HepG2 (cell line): Measurements from ENCODE around the gene AMBRA1. TPM values are rescaled to one million over a fixed set of nuclear protein-coding genes. Genes with fewer than 3 reads are reported as not detected.

Source experiments
- CHCHD3 ChIP-seq: sonication (generic); formaldehyde crosslinking; IDR thresholded peaks from 2 replicates; pipeline ENCODE4 v1.8.0; 2022; ENCODE audit warnings: mild to moderate bottlenecking, missing genetic modification reagents, moderate library complexity
- CSRNP2 ChIP-seq: sonication (generic); formaldehyde crosslinking; conservative IDR thresholded peaks from 2 replicates; pipeline ENCODE4 v1.8.0; 2022; ENCODE audit warnings: low read depth, missing genetic modification reagents
- JDP2 ChIP-seq: sonication (generic); formaldehyde crosslinking; IDR thresholded peaks from 2 replicates; pipeline ENCODE4 v1.8.1; 2022; ENCODE audit warnings: missing genetic modification reagents, borderline replicate concordance
- KAT7 ChIP-seq: IDR thresholded peaks from 2 replicates; pipeline ENCODE4 v1.6.1; 2018; ENCODE audit warnings: borderline replicate concordance, missing compliant biosample characterization
- PCBP2 ChIP-seq: fragments of 200-400 bp; formaldehyde crosslinking; optimal IDR thresholded peaks from 2 replicates; pipeline ENCODE3; 2018; ENCODE audit warnings: low read length, low read depth; ENCODE audit not compliant: poor library complexity, severe bottlenecking
- TFDP2 ChIP-seq: sonication (generic); formaldehyde crosslinking; IDR thresholded peaks from 2 replicates; pipeline ENCODE4 v1.4.0; 2020; ENCODE audit warnings: missing genetic modification reagents
- U2AF1 ChIP-seq: fragments of 200-400 bp; formaldehyde crosslinking; optimal IDR thresholded peaks from 2 replicates; pipeline ENCODE3; 2017; ENCODE audit warnings: mild to moderate bottlenecking, low read depth, low read length
- WIZ ChIP-seq: sonication (generic); formaldehyde crosslinking; IDR thresholded peaks from 2 replicates; pipeline ENCODE4 v1.5.1; 2020; ENCODE audit warnings: mild to moderate bottlenecking, missing genetic modification reagents
- ZBTB33 ChIP-seq: sonication (generic); formaldehyde crosslinking; IDR thresholded peaks from 2 replicates; pipeline ENCODE4 v1.4.0; 2020; ENCODE audit warnings: missing genetic modification reagents
- ZFP36L2 ChIP-seq: sonication (generic); formaldehyde crosslinking; IDR thresholded peaks from 2 replicates; pipeline ENCODE4 v1.4.0; 2020; ENCODE audit warnings: missing genetic modification reagents
- ZFP37 ChIP-seq: sonication (generic); formaldehyde crosslinking; IDR thresholded peaks from 2 replicates; pipeline ENCODE4 v1.4.0; 2020; ENCODE audit warnings: missing genetic modification reagents, borderline replicate concordance
- ZNF275 ChIP-seq: sonication (generic); formaldehyde crosslinking; IDR thresholded peaks from 2 replicates; pipeline ENCODE4 v1.8.0; 2022; ENCODE audit warnings: missing genetic modification reagents, mild to moderate bottlenecking, inconsistent platforms, borderline replicate concordance
- ZNF691 ChIP-seq: sonication (generic); formaldehyde crosslinking; IDR thresholded peaks from 2 replicates; pipeline ENCODE4 v1.4.0; 2020; ENCODE audit warnings: missing genetic modification reagents, low read depth, mild to moderate bottlenecking, borderline replicate concordance
- ZNF788 ChIP-seq: sonication (generic); formaldehyde crosslinking; IDR thresholded peaks from 2 replicates; pipeline ENCODE4 v1.5.0; 2020; ENCODE audit warnings: mild to moderate bottlenecking, missing genetic modification reagents, borderline replicate concordance
- polyA plus RNA-seq, 8 experiments: library from polyadenylated mRNA; depleted of rRNA in 3 of 8; stranded (reverse) in 7 of 8; unstranded in 1 of 8; fragments of >200 nt; fragmentation: Illumina TruSeq in 4 of 8; extraction: Trizol in 4 of 8; gene quantifications; 2 replicates each; pipeline versions ENCODE4 v1.2.1 to v1.2.3, GENCODE V29; 2011 to 2016; ENCODE audit warnings: low read depth in 4 of 8, missing spikeins in 1 of 8, mixed read lengths in 1 of 8; ENCODE audit not compliant: insufficient read depth in 1 of 8
- total RNA-seq, 5 experiments: library from RNA; depleted of rRNA; stranded (reverse); fragments of >200 nt; fragmentation: Illumina TruSeq; extraction: Trizol; gene quantifications; 2 replicates each; pipeline ENCODE4 v1.2.3, GENCODE V29; 2016; ENCODE audit warnings: low read depth in 1 of 5

AMBRA1 gene
- total and polyA plus RNA-seq, 2 of the 13 experiments (the other 11 are each of a cell fraction or from before 2014, with no cell fraction given), result 15.7 to 26.0 TPM

- no peak for TF ChIP-seq JDP2 (CRISPR knock-in tag)
- TF ChIP-seq U2AF1, result no peak
- TF ChIP-seq ZBTB33, result no peak
- TF ChIP-seq TFDP2, result no peak
- no peak for TF ChIP-seq ZNF691 (CRISPR knock-in tag)
- TF ChIP-seq KAT7 (CRISPR knock-in tag), result peak; percentile 36; the same call in 1 of the 2 replicates
- no peak for TF ChIP-seq ZFP37 (CRISPR knock-in tag)
- no peak for TF ChIP-seq ZFP36L2
- no peak for TF ChIP-seq ZNF788 (CRISPR knock-in tag)
- TF ChIP-seq CSRNP2 (CRISPR knock-in tag), result no peak
- no peak for TF ChIP-seq ZNF275 (CRISPR knock-in tag)
- no peak for TF ChIP-seq PCBP2
- no peak for TF ChIP-seq CHCHD3
- TF ChIP-seq WIZ (CRISPR knock-in tag), result no peak
Observed at GRCh38 chr11:46554213-46555147, 39.3 kb downstream of the AMBRA1 start (continued).
